Adrenal gland (tissue), 5 donors: ENCODE results near the gene GOLGA8O.
"Not testable (repeated sequence)": the region's sequence is repeated elsewhere in the genome, so short reads cannot be mapped to it uniquely, and the experiment has no call there.

Experiments used
- CTCF ChIP-seq, 6 experiments: fragments of 450-650 bp in 4 of 6; fragments of 200-600 bp in 2 of 6; sonication (generic) in 1 of 6; IDR thresholded peaks; 1 replicate in 5 of 6; 2 replicates in 1 of 6; pipeline versions ENCODE4 v1.5.1 to v1.8.0; 2016 to 2021; ENCODE audit warnings: antibody characterized with exemption in 6 of 6, mild to moderate bottlenecking in 2 of 6, moderate library complexity in 1 of 6
- POLR2A ChIP-seq, 2 donors: fragments of 450-650 bp; IDR thresholded peaks; one replicate each; pipeline ENCODE4 v1.6.1; 2017; ENCODE audit warnings: antibody characterized with exemption in 2 of 2, mild to moderate bottlenecking in 2 of 2, moderate library complexity in 1 of 2
- donor health status: DM: no; HTN: no; CAD: no.

GRCh38 chr15:32468076-32468475 is 12.6 kb upstream of the GOLGA8O start:
- not testable (repeated sequence) for TF ChIP-seq CTCF, POLR2A (IDR thresholded peaks at IDR 0.05)
